Spleen (tissue), 7 donors: ENCODE results near the gene DMD.

Experiments
- POLR2A ChIP-seq, 3 donors: fragments of 450-650 bp; IDR thresholded peaks; one replicate each; pipeline ENCODE4 v1.5.1; 2017; ENCODE audit warnings: antibody characterized with exemption in 3 of 3, mild to moderate bottlenecking in 1 of 3
- POLR2AphosphoS5 ChIP-seq, 3 donors: sonication (generic); formaldehyde crosslinking; IDR thresholded peaks; one replicate each; pipeline ENCODE4 v1.5.1; 2017; ENCODE audit warnings: antibody characterized with exemption in 3 of 3
- TF ChIP-seq, protein P1 (sequence below), 11 experiments: fragments of 200-600 bp in 7 of 11; fragments of 450-650 bp in 4 of 11; sonication (generic) in 4 of 11; IDR thresholded peaks in 8 of 11; conservative IDR thresholded peaks in 3 of 11; 1 replicate in 7 of 11; 2 replicates in 4 of 11; pipeline versions ENCODE4 v1.4.0 to v1.8.0; 2016 to 2021; ENCODE audit warnings: antibody characterized with exemption in 11 of 11, inconsistent platforms in 4 of 11, mild to moderate bottlenecking in 1 of 11
- donor health status: DM: no; HTN: no; CAD: no; lungs with moderate emphysema.
- donor health status: DM: no; HTN: no; CAD: no.
- donor health status: DM: no; HTN: no; CAD: no.

DNA sequence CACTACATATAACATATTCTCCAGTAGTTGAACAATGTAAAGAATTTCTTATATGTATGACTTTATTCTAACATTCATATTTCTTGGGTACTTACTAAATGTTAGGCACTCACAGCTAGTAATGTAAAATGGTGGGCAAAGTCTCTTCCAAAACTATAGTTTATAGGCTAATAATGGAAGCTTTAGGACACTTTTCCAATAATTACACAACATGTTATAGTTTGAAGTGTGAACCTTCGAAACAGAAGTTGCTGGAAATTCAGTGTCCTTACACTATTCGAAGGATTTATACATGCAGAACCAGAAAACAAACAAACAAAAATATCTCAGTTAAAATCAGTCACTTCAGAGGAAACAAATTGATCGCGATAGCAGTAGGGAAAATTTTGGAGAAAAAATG lies 212.6 kb downstream of the DMD start:
- TF ChIP-seq, protein P1, sequence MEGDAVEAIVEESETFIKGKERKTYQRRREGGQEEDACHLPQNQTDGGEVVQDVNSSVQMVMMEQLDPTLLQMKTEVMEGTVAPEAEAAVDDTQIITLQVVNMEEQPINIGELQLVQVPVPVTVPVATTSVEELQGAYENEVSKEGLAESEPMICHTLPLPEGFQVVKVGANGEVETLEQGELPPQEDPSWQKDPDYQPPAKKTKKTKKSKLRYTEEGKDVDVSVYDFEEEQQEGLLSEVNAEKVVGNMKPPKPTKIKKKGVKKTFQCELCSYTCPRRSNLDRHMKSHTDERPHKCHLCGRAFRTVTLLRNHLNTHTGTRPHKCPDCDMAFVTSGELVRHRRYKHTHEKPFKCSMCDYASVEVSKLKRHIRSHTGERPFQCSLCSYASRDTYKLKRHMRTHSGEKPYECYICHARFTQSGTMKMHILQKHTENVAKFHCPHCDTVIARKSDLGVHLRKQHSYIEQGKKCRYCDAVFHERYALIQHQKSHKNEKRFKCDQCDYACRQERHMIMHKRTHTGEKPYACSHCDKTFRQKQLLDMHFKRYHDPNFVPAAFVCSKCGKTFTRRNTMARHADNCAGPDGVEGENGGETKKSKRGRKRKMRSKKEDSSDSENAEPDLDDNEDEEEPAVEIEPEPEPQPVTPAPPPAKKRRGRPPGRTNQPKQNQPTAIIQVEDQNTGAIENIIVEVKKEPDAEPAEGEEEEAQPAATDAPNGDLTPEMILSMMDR (IDR thresholded peaks at IDR 0.05 in 8 of 11, conservative IDR thresholded peaks at IDR 0.05 in 3 of 11): no peak
- TF ChIP-seq POLR2A (IDR thresholded peaks at IDR 0.05): no peak
- no peak for TF ChIP-seq POLR2AphosphoS5 (IDR thresholded peaks at IDR 0.05)
